PC-9 (cell line): Measurements from ENCODE around the gene RBM7. TPM values are rescaled to one million over a fixed set of nuclear protein-coding genes. Genes with fewer than 3 reads are reported as not detected.

ENCODE experiments used
- BruUV-seq: library from RNA; stranded (reverse); fragments of 400-500 nt; replicated peaks from 2 replicates; lab custom pipeline; 2021; lab: Mats Ljungman, UMichigan
- CTCF ChIA-PET: fragments of 300-600 bp; sonication (Branson Sonifier 250); formaldehyde crosslinking; loops from one replicate; lab custom pipeline; 2022; ENCODE audit warnings: antibody characterized with exemption; lab: Charles Lee
- POLR2A ChIA-PET: fragments of 300-600 bp; sonication (Branson Sonifier 250); formaldehyde crosslinking; loops from one replicate; lab custom pipeline; 2022; ENCODE audit warnings: antibody characterized with exemption; ENCODE audit not compliant: unreplicated experiment; lab: Charles Lee
- DNase-seq, 2 experiments: peaks; one replicate each; pipeline versions ENCODE4 v3.0.0 to v3.0.0-alpha.2; 2015 to 2022; ENCODE audit warnings: mixed read lengths in 1 of 2
- H2AFZ ChIP-seq: fragments of 200-600 bp; sonication (generic); 2 replicates; pipeline ENCODE4 v1.8.1; 2017; ENCODE audit warnings: antibody characterized with exemption
- H3F3A ChIP-seq: fragments of 200-600 bp; sonication (generic); 2 replicates; pipeline ENCODE4 v1.8.1; 2017; ENCODE audit warnings: antibody characterized with exemption, mild to moderate bottlenecking, low read depth; ENCODE audit not compliant: insufficient read depth
- H3K27ac ChIP-seq: fragments of 200-600 bp; sonication (generic); 2 replicates; pipeline ENCODE4 v1.6.1; 2016; ENCODE audit warnings: mixed run types
- H3K27me3 ChIP-seq: fragments of 200-600 bp; sonication (generic); 2 replicates; pipeline ENCODE4 v1.6.1; 2016; ENCODE audit warnings: low read depth, mixed run types; ENCODE audit not compliant: insufficient read depth
- H3K36me3 ChIP-seq: fragments of 200-600 bp; sonication (generic); 2 replicates; pipeline ENCODE4 v1.6.1; 2016; ENCODE audit warnings: low read depth, mixed run types
- H3K4me1 ChIP-seq: fragments of 200-600 bp; sonication (generic); replicated peaks from 2 replicates; pipeline ENCODE4 v1.6.1; 2016; ENCODE audit warnings: mixed run types; ENCODE audit not compliant: insufficient read depth
- H3K4me2 ChIP-seq: fragments of 200-600 bp; sonication (generic); 2 replicates; pipeline ENCODE4 v1.6.1; 2017; ENCODE audit warnings: mixed run types
- H3K4me3 ChIP-seq: fragments of 200-600 bp; sonication (generic); 2 replicates; pipeline ENCODE4 v1.6.1; 2016; ENCODE audit warnings: mixed run types
- H3K79me2 ChIP-seq: fragments of 200-600 bp; sonication (generic); 2 replicates; pipeline ENCODE4 v1.6.1; 2017; ENCODE audit warnings: low read depth, mixed run types
- H3K9me2 ChIP-seq: fragments of 200-600 bp; sonication (generic); 2 replicates; pipeline ENCODE4 v1.8.1; 2017; ENCODE audit warnings: mild to moderate bottlenecking; ENCODE audit not compliant: insufficient read depth
- H3K9me3 ChIP-seq: fragments of 200-600 bp; sonication (generic); 2 replicates; pipeline ENCODE4 v1.8.1; 2016; ENCODE audit warnings: low read depth; ENCODE audit not compliant: insufficient read depth
- H4K20me1 ChIP-seq: fragments of 200-600 bp; sonication (generic); 2 replicates; pipeline ENCODE4 v1.8.1; 2017; ENCODE audit not compliant: insufficient read depth
- CTCF ChIP-seq: fragments of 200-600 bp; sonication (generic); conservative IDR thresholded peaks from 2 replicates; pipeline ENCODE4 v1.6.1; 2017; ENCODE audit warnings: mixed run types, antibody characterized with exemption, mild to moderate bottlenecking, moderate library complexity
- EZH2 ChIP-seq: fragments of 200-600 bp; sonication (generic); IDR thresholded peaks from 2 replicates; pipeline ENCODE4 v1.8.0; 2017; ENCODE audit warnings: antibody characterized with exemption, low read depth
- intact Hi-C: fragments of 100-400 bp; cut with micrococcal nuclease; formaldehyde crosslinking; loops from one replicate; pipeline ENCODE4 v1.10.0; 2022; ENCODE audit not compliant: unreplicated experiment
- total RNA-seq: library from RNA; stranded (reverse); gene quantifications from 2 replicates; pipeline ENCODE4 v1.2.3, GENCODE V29; 2021

The RBM7 gene
- total RNA-seq, 1 experiment from 2014 or later: 34.7 TPM

- Histone ChIP-seq H3K4me1 (no peaks in the 10 kb centered on the region; the same call in 1 of the 2 replicates), H3K27ac (no peak overlapping the region), H2AFZ (no peak overlapping the region), H3K9me3 (no peaks in the 10 kb centered on the region), H3K79me2 (no peaks in the 10 kb centered on the region), H3K4me3 (no peak overlapping the region), H3K4me2 (no peak overlapping the region), H3K27me3 (no peaks in the 10 kb centered on the region), H3F3A (no peaks in the 10 kb centered on the region), H3K36me3 (no peaks in the 10 kb centered on the region), H4K20me1 (0 out of 2 replicates have a peak, but pooled peaks cover 3% of the 10 kb centered on the region), H3K9me2 (no peaks in the 10 kb centered on the region)
- TF ChIP-seq CTCF: no peak
- no peak for TF ChIP-seq EZH2
- peak; percentile 42 to 70 for DNase-seq
- BruUV-seq: no TSS peak
- ChIA-PET POLR2A (no interaction called here), CTCF (interaction anchor here (0.5 kb wide), 1 partner anchor 80 kb away, joined by 14 read pairs; no protein-coding TSS in a partner anchor)
- intact Hi-C loops: loop anchor here (1.0 kb wide), 1 partner anchor 9 kb away; no protein-coding TSS in a partner anchor
Measured at GRCh38 chr11:114358716-114359115, 41.8 kb upstream of the RBM7 start.

- Histone ChIP-seq H3K79me2 (no peaks in the 10 kb centered on the region), H3K9me2 (no peaks in the 10 kb centered on the region), H3K36me3 (no peaks in the 10 kb centered on the region), H3K9me3 (no peaks in the 10 kb centered on the region), H3F3A (no peaks in the 10 kb centered on the region), H3K4me2 (no peak overlapping the region), H2AFZ (no peak overlapping the region), H3K27ac (no peak overlapping the region), H3K27me3 (no peaks in the 10 kb centered on the region), H3K4me3 (no peak overlapping the region), H4K20me1 (0 out of 2 replicates have a peak, but pooled peaks cover 3% of the 10 kb centered on the region), H3K4me1 (no peaks in the 10 kb centered on the region; the same call in 1 of the 2 replicates)
- TF ChIP-seq EZH2: no peak
- no peak for TF ChIP-seq CTCF
- DNase-seq: no peak
- CTCF ChIA-PET: interaction anchor here (0.5 kb wide), 1 partner anchor 79 kb away, joined by 14 read pairs; no protein-coding TSS in a partner anchor
- BruUV-seq: no TSS peak
- POLR2A ChIA-PET: no interaction called here
- intact Hi-C loops: loop anchor here (1.0 kb wide), 1 partner anchor 8 kb away; no protein-coding TSS in a partner anchor
Measured at GRCh38 chr11:114359342-114359741, 41.1 kb upstream of the RBM7 start.

- Histone ChIP-seq H3K4me1 (peaks cover 6% of the 10 kb centered on the region; the same call in 1 of the 2 replicates), H4K20me1 (0 out of 2 replicates have a peak, but pooled peaks cover 3% of the 10 kb centered on the region), H3K4me3 (no peak overlapping the region), H3K79me2 (no peaks in the 10 kb centered on the region), H3K9me3 (no peaks in the 10 kb centered on the region), H3F3A (no peaks in the 10 kb centered on the region), H2AFZ (no peak overlapping the region), H3K4me2 (no peak overlapping the region), H3K9me2 (no peaks in the 10 kb centered on the region), H3K27ac (no peak overlapping the region), H3K27me3 (no peaks in the 10 kb centered on the region), H3K36me3 (no peaks in the 10 kb centered on the region)
- no peak for TF ChIP-seq CTCF
- TF ChIP-seq EZH2: no peak
- intact Hi-C loops: no loop called here
- DNase-seq: no peak
- BruUV-seq: no TSS peak
- ChIA-PET CTCF (no interaction called here), POLR2A (no interaction called here)
Measured at GRCh38 chr11:114362326-114362725, 38.1 kb upstream of the RBM7 start.
